Measurements from ENCODE around the gene IQSEC1.

The IQSEC1 gene

GRCh38 chr3:13027154-13027553 lies 46.1 kb downstream of the IQSEC1 start:
- no peaks in the 10 kb centered on the region for H3K27me3 ChIP-seq (ENCODE audit: control insufficient read depth, insufficient read depth, low read length)
- H3K9me3 ChIP-seq (ENCODE audit: control insufficient read depth, low read depth, low read length), result no peaks in the 10 kb centered on the region
- no peaks in the 10 kb centered on the region for H3K4me1 ChIP-seq (ENCODE audit: control insufficient read depth, low read depth, low read length)
- no peaks in the 10 kb centered on the region for H3K36me3 ChIP-seq (ENCODE audit: control insufficient read depth, low read depth, low read length)
- H3K4me3 ChIP-seq (ENCODE audit: low read length), result no peak overlapping the region
- H3K9ac ChIP-seq (ENCODE audit: low read length), result no peak overlapping the region
- no peak overlapping the region for H3K27ac ChIP-seq (ENCODE audit: low read length)

DNA sequence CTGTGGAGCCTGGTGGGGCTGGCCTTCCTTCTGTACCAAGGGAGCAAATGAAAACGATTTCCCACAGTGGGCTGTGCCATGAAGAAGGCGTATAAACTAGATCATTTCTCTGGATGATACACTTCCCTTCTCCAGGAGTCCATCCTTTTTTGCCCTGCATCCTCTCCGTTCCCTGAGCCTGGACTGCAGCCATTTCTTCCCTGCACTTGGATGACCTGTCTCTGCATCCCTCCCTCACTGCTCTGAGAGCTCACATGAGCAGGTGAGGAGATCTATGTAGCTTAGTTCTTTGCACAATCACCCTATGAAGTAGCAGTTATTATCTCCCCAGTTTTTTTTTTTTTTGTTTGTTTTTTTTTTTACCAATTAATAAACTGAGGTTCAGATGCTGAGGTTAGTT lies 46.7 kb downstream of the IQSEC1 start:
- Histone ChIP-seq H3K9ac (ENCODE audit: low read length) (no peak overlapping the region), H3K4me1 (ENCODE audit: control insufficient read depth, low read depth, low read length) (no peaks in the 10 kb centered on the region)

GRCh38 chr3:13025778-13026518 lies 47.3 kb downstream of the IQSEC1 start:
- Histone ChIP-seq H3K9me3 (ENCODE audit: control insufficient read depth, low read depth, low read length) (no peaks in the 10 kb centered on the region), H3K4me1 (ENCODE audit: control insufficient read depth, low read depth, low read length) (no peaks in the 10 kb centered on the region), H3K4me3 (ENCODE audit: low read length) (no peak overlapping the region), H3K27ac (ENCODE audit: low read length) (no peak overlapping the region), H3K9ac (ENCODE audit: low read length) (no peak overlapping the region), H3K36me3 (ENCODE audit: control insufficient read depth, low read depth, low read length) (no peaks in the 10 kb centered on the region), H3K27me3 (ENCODE audit: control insufficient read depth, insufficient read depth, low read length) (no peaks in the 10 kb centered on the region)

More for the DNA sequence above, 46.7 kb downstream of the IQSEC1 start:
- Histone ChIP-seq H3K4me3 (ENCODE audit: low read length) (no peak overlapping the region), H3K27me3 (ENCODE audit: control insufficient read depth, insufficient read depth, low read length) (no peaks in the 10 kb centered on the region), H3K27ac (ENCODE audit: low read length) (no peak overlapping the region), H3K36me3 (ENCODE audit: control insufficient read depth, low read depth, low read length) (no peaks in the 10 kb centered on the region), H3K9me3 (ENCODE audit: control insufficient read depth, low read depth, low read length) (no peaks in the 10 kb centered on the region)

- H3K36me3 ChIP-seq (ENCODE audit: control insufficient read depth, low read depth, low read length), result no peaks in the 10 kb centered on the region
- H3K4me3 ChIP-seq (ENCODE audit: low read length), result no peak overlapping the region
Observed at GRCh38 chr3:13025090-13025489, 48.1 kb downstream of the IQSEC1 start.

DNA sequence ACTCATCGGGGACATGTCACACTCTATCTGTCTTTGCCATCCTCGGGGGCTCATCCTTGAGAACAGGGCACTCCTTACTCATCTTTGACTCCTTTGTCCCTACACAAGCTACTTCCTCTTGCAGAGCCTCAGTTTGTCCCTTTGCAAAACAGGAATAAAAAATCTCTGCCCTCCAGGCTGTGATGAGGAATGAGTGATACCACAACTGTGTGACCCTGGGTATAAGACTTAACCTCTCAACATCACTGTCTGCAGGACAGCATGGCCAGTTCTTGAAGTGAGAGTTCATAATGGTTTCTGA lies 48.5 kb downstream of the IQSEC1 start:
- Histone ChIP-seq H3K4me1 (ENCODE audit: control insufficient read depth, low read depth, low read length) (peaks cover 3% of the 10 kb centered on the region), H3K4me3 (ENCODE audit: low read length) (no peak overlapping the region), H3K27ac (ENCODE audit: low read length) (no peak overlapping the region), H3K27me3 (ENCODE audit: control insufficient read depth, insufficient read depth, low read length) (no peaks in the 10 kb centered on the region), H3K36me3 (ENCODE audit: control insufficient read depth, low read depth, low read length) (no peaks in the 10 kb centered on the region), H3K9ac (ENCODE audit: low read length) (no peak overlapping the region), H3K9me3 (ENCODE audit: control insufficient read depth, low read depth, low read length) (no peaks in the 10 kb centered on the region)

More at GRCh38 chr3:13025090-13025489, 48.1 kb downstream of the IQSEC1 start:
- Histone ChIP-seq H3K4me1 (ENCODE audit: control insufficient read depth, low read depth, low read length) (no peaks in the 10 kb centered on the region), H3K27me3 (ENCODE audit: control insufficient read depth, insufficient read depth, low read length) (no peaks in the 10 kb centered on the region), H3K9ac (ENCODE audit: low read length) (no peak overlapping the region), H3K9me3 (ENCODE audit: control insufficient read depth, low read depth, low read length) (no peaks in the 10 kb centered on the region), H3K27ac (ENCODE audit: low read length) (no peak overlapping the region)

GRCh38 chr3:13023971-13024764 lies 49.1 kb downstream of the IQSEC1 start:
- no peaks in the 10 kb centered on the region for H3K9me3 ChIP-seq (ENCODE audit: control insufficient read depth, low read depth, low read length)
- peaks cover 6% of the 10 kb centered on the region for H3K4me1 ChIP-seq (ENCODE audit: control insufficient read depth, low read depth, low read length)
- H3K27ac ChIP-seq (ENCODE audit: low read length), result no peak overlapping the region
- no peak overlapping the region for H3K4me3 ChIP-seq (ENCODE audit: low read length)
- H3K27me3 ChIP-seq (ENCODE audit: control insufficient read depth, insufficient read depth, low read length), result peaks cover under 1% of the 10 kb centered on the region
- no peak overlapping the region for H3K9ac ChIP-seq (ENCODE audit: low read length)
- H3K36me3 ChIP-seq (ENCODE audit: control insufficient read depth, low read depth, low read length), result no peaks in the 10 kb centered on the region

DNA sequence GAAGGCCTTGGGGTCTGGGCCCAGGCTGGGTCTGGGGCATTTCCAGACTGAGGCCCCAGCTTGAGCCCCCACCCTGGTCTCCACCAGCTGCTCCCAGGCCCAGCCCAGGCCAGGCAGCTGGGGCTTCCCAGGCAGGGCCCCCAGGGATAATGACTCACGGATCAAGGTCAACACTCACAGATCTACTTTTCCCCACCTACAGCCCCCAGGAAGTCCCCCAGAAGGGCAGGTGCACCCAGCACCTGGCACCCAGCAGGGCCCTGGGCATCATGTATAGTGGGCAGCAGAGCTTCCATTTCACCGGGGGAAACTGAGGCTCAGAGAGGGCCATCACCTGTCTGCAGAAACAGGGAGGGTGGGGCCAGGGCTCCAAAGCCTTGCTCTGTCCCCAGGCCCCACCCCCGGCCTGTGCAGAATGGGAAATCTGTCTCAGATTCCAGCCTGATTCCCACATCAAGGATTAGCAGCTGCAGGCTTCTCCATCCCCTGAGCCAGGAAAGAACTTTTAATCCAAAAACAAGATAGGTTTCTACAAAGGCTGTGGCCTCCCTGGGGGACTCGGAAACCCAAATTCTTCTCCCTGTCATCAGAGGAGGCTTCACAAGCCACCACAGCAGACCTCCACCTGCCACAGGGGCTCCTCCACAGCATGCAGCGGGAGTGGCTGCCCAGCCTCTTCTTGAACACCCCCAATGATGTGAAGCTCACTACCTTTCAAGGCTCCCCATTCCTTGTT lies 49.8 kb downstream of the IQSEC1 start:
- H3K9me3 ChIP-seq (ENCODE audit: control insufficient read depth, low read depth, low read length), result no peaks in the 10 kb centered on the region
- peaks cover 14% of the 10 kb centered on the region for H3K4me1 ChIP-seq (ENCODE audit: control insufficient read depth, low read depth, low read length)
- peaks cover 9% of the 10 kb centered on the region for H3K27me3 ChIP-seq (ENCODE audit: control insufficient read depth, insufficient read depth, low read length)
- H3K27ac ChIP-seq (ENCODE audit: low read length), result no peak overlapping the region
- no peak overlapping the region for H3K4me3 ChIP-seq (ENCODE audit: low read length)
- no peak overlapping the region for H3K9ac ChIP-seq (ENCODE audit: low read length)
- no peaks in the 10 kb centered on the region for H3K36me3 ChIP-seq (ENCODE audit: control insufficient read depth, low read depth, low read length)

GRCh38 chr3:13022348-13023234 lies 50.6 kb downstream of the IQSEC1 start:
- Histone ChIP-seq H3K4me3 (ENCODE audit: low read length) (no peak overlapping the region), H3K9ac (ENCODE audit: low read length) (no peak overlapping the region), H3K9me3 (ENCODE audit: control insufficient read depth, low read depth, low read length) (no peaks in the 10 kb centered on the region), H3K27ac (ENCODE audit: low read length) (no peak overlapping the region), H3K27me3 (ENCODE audit: control insufficient read depth, insufficient read depth, low read length) (peaks cover 10% of the 10 kb centered on the region), H3K36me3 (ENCODE audit: control insufficient read depth, low read depth, low read length) (no peaks in the 10 kb centered on the region), H3K4me1 (ENCODE audit: control insufficient read depth, low read depth, low read length) (peaks cover 22% of the 10 kb centered on the region)

- Histone ChIP-seq H3K27me3 (ENCODE audit: control insufficient read depth, insufficient read depth, low read length) (peaks cover 10% of the 10 kb centered on the region), H3K9ac (ENCODE audit: low read length) (no peak overlapping the region), H3K27ac (ENCODE audit: low read length) (no peak overlapping the region), H3K4me1 (ENCODE audit: control insufficient read depth, low read depth, low read length) (peaks cover 22% of the 10 kb centered on the region), H3K36me3 (ENCODE audit: control insufficient read depth, low read depth, low read length) (no peaks in the 10 kb centered on the region), H3K9me3 (ENCODE audit: control insufficient read depth, low read depth, low read length) (no peaks in the 10 kb centered on the region), H3K4me3 (ENCODE audit: low read length) (no peak overlapping the region)
Observed at GRCh38 chr3:13021141-13022114, 51.8 kb downstream of the IQSEC1 start.

GRCh38 chr3:13020159-13020750 lies 53.0 kb downstream of the IQSEC1 start:
- H3K4me1 ChIP-seq (ENCODE audit: control insufficient read depth, low read depth, low read length), result peaks cover 25% of the 10 kb centered on the region
- H3K4me3 ChIP-seq (ENCODE audit: low read length), result no peak overlapping the region
- H3K27me3 ChIP-seq (ENCODE audit: control insufficient read depth, insufficient read depth, low read length), result peaks cover 10% of the 10 kb centered on the region
- H3K27ac ChIP-seq (ENCODE audit: low read length), result no peak overlapping the region
- no peaks in the 10 kb centered on the region for H3K9me3 ChIP-seq (ENCODE audit: control insufficient read depth, low read depth, low read length)
- H3K36me3 ChIP-seq (ENCODE audit: control insufficient read depth, low read depth, low read length), result no peaks in the 10 kb centered on the region
- H3K9ac ChIP-seq (ENCODE audit: low read length), result no peak overlapping the region

Data from iPS-18a (cell line).